ENCODE data around the gene GMPPA. TPM values are rescaled to one million over a fixed set of nuclear protein-coding genes. Genes with fewer than 3 reads are reported as not detected.
A peak's percentile ranks its signal among the peaks of the same experiment; 100 is the strongest.

The GMPPA gene
- 10 to 100 TPM; 14.4 to 23.4 (median 18.2) TPM for total RNA-seq
- 10 to 100 TPM; 20.0 to 33.8 (median 26.9) TPM for polyA plus RNA-seq
- long read RNA-seq, donor 1, partial matches to known transcripts: 3 of 7 reads
- long read RNA-seq, donor 1, other reads (novel, unspliced or antisense): 2 of 7 reads
- long read RNA-seq, donor 2, partial matches to known transcripts: 5 of 10 reads
- long read RNA-seq, donor 2, other reads (novel, unspliced or antisense): 3 of 10 reads

- no peaks in the 10 kb centered on the region for H3K27me3 ChIP-seq (ENCODE audit: insufficient read depth in 3 of 3, low read length in 2 of 3)
- intact Hi-C loops (cut with DNase I): loop anchor here in 1 of 2 donors (2.0 kb wide), 1 partner anchor 40 kb away; no protein-coding TSS in a partner anchor
- H3K4me1 ChIP-seq: peaks cover 43% of the 10 kb centered on the region
- no peaks in the 10 kb centered on the region for H3K9me3 ChIP-seq
- 0 to 1% (median 0%) methylated on average over 49 of the region's 49 CpGs for WGBS, 3 donors
- DNase-seq: peak; percentile 95 to 97
- peak within 1 kb of the TSS; percentile 86 for H3K4me3 ChIP-seq
- H3K36me3 ChIP-seq (ENCODE audit: insufficient read depth in 1 of 2, low read depth in 1 of 2): peaks cover 0 to 21% of the 10 kb centered on the region in 2 donors
- TF ChIP-seq CTCF (IDR thresholded peaks at IDR 0.05): peak; percentile 4
- peak within 1 kb of the TSS; percentile 91 for H3K27ac ChIP-seq
- peak; percentile 73 to 79 (median 76) for ATAC-seq
Measured at GRCh38 chr2:219498280-219499057, at the start of gene GMPPA. TSS of gene GMPPA (plus strand) at chr2:219498891. CDS start at chr2:219499976, 1,085 bp downstream.

GRCh38 chr2:219449609-219450008 lies 49.1 kb upstream of the GMPPA start:
- H3K4me3 ChIP-seq: no peak overlapping the region
- no peaks in the 10 kb centered on the region for H3K27me3 ChIP-seq (ENCODE audit: insufficient read depth in 3 of 3, low read length in 2 of 3)
- peak overlapping the region; percentile 19 for H3K27ac ChIP-seq
- peaks cover 0 to 35% of the 10 kb centered on the region in 2 donors for H3K36me3 ChIP-seq (ENCODE audit: insufficient read depth in 1 of 2, low read depth in 1 of 2)
- TF ChIP-seq CTCF (IDR thresholded peaks at IDR 0.05): no peak
- peaks cover 58% of the 10 kb centered on the region for H3K4me1 ChIP-seq
- peak; percentile 4 to 32 for DNase-seq
- no peaks in the 10 kb centered on the region for H3K9me3 ChIP-seq
- intact Hi-C loops (cut with DNase I): loop anchor here in 1 of 2 donors (5.0 kb wide), 1 partner anchor 47 kb away; no protein-coding TSS in a partner anchor
- no peak for ATAC-seq
- 69 to 86% (median 69%) methylated on average over 5 of the region's 5 CpGs for WGBS, 3 donors

- peak; percentile 54 to 73 (median 62) for ATAC-seq
- intact Hi-C loops (cut with DNase I): loop anchor here in 1 of 2 donors (5.0 kb wide), 1 partner anchor 50 kb away; no protein-coding TSS in a partner anchor
- no peak for TF ChIP-seq CTCF (IDR thresholded peaks at IDR 0.05)
- Histone ChIP-seq H3K27ac (peak overlapping the region; percentile 94), H3K27me3 (ENCODE audit: insufficient read depth in 3 of 3, low read length in 2 of 3) (no peaks in the 10 kb centered on the region), H3K4me1 (peaks cover 53% of the 10 kb centered on the region), H3K36me3 (ENCODE audit: insufficient read depth in 1 of 2, low read depth in 1 of 2) (peaks cover 0 to 39% of the 10 kb centered on the region in 2 donors), H3K4me3 (peak overlapping the region; percentile 40), H3K9me3 (no peaks in the 10 kb centered on the region)
- WGBS, 3 donors: 28 to 33% (median 32%) methylated on average over 15 to 18 of the region's 18 CpGs
- peak; percentile 83 to 92 for DNase-seq
Measured at GRCh38 chr2:219451661-219452360, 46.9 kb upstream of the GMPPA start.

- peak overlapping the region; percentile 94 for H3K27ac ChIP-seq
- 18 to 29% (median 21%) methylated on average over 23 of the region's 23 CpGs for WGBS, 3 donors
- no peaks in the 10 kb centered on the region for H3K9me3 ChIP-seq
- H3K4me3 ChIP-seq: peak overlapping the region; percentile 40
- H3K4me1 ChIP-seq: peaks cover 53% of the 10 kb centered on the region
- H3K36me3 ChIP-seq (ENCODE audit: insufficient read depth in 1 of 2, low read depth in 1 of 2): peaks cover 0 to 39% of the 10 kb centered on the region in 2 donors
- intact Hi-C loops (cut with DNase I): loop anchor here in 1 of 2 donors (5.0 kb wide), 1 partner anchor 50 kb away; no protein-coding TSS in a partner anchor
- ATAC-seq (peak; percentile 77 to 81 (median 80)), DNase-seq (peak; percentile 83 to 90)
- no peaks in the 10 kb centered on the region for H3K27me3 ChIP-seq (ENCODE audit: insufficient read depth in 3 of 3, low read length in 2 of 3)
- no peak for TF ChIP-seq CTCF (IDR thresholded peaks at IDR 0.05)
Measured at GRCh38 chr2:219452361-219453317, 46.1 kb upstream of the GMPPA start.

Data from psoas muscle (tissue), 8 donors.